ENCODE data around the gene BCORL1.

The BCORL1 gene

GRCh38 chrX:130094696-130095095 lies 112.3 kb downstream of the BCORL1 start:
- no peak for DNase-seq (ENCODE audit: low read depth in 2 of 2)

DNA sequence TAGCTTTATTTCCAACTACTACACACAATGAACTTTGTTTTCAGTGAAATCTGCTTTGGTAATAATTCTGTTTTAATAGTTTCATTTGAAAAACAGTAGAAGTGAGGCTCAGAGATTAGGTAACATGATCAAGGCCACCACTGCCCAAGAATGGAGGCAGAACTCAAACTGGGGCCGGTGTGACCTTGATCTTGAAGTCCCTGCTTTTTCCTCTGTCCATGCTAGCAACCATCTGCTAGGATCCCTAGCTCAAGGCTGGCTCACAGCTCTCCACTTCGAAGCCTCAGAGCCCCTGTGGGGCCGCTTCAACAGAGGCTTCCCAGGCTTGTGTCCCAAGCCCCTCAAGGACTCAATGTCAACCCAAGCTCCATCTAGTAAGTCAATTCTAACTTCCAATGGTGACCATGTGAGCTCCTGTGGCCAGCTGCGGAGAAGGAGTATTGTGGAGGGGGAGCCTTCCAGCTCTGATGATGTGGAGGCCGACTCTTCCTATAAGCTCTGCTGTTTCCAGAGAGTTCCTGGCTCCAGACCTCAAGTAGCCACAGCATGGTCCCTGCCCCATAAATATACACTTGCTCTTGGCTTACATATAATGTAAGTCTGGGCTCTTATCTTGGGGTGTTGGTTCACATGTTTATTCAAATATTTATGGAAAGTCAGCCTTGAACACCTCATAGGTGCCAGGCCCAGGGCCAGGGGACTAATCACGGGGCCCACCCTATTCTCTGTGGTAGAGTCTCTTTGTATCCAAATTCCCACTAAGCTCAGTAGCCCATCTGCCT lies 113.0 kb downstream of the BCORL1 start:
- DNase-seq (ENCODE audit: low read depth in 2 of 2), result no peak

DNA sequence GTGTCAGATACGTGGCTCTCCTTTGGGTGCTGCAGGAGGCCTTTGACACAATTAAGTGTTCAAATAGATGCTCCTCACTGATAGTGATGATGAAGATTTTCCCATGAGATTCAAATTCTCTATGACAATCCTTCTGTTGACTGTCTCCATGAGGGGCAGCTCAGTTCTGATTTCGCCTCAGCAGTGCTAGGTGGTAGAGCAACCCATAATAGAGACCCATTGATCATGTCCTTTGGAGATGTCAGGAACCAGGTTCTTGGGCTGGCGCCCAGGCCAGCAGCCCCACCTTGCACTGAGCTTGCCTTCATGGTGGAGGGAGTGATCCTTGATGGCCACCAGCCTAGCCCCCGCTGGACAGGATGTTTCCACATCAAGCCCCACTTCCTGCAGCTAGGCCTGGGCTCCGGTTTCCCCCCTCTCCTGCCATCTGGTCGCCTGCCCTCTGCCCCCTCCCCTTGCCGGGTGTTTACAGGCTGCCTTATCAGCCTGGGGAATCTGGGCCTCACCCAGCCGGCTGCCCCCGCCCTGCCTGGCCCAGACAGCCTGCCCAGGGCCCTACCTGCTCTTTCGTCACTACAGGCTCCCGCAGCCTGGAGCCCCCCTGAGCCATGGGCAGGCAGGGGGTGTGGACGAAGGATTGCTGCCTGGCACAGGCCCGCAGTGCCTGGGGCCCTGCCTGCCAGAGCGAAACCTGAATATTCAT lies 115.2 kb downstream of the BCORL1 start:
- no peak for DNase-seq (ENCODE audit: low read depth in 2 of 2)

DNA sequence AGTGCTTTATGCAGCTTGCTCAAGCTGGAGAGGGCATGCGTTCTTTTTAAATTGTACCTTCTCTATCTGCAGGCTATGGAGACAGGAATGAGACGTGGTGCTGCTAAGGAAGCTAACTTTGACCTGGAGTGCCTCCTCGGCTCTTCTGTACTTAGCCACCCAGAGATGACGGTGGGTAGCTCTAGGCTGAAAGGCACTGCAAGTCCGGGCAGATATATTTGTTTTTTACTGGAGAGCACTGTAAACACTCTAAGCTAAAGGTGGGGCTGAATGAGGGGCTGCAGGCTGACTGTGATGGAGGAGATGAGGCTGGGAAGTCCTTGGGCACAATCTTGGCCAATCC lies 115.7 kb downstream of the BCORL1 start:
- DNase-seq (ENCODE audit: low read depth in 2 of 2), result no peak

DNA sequence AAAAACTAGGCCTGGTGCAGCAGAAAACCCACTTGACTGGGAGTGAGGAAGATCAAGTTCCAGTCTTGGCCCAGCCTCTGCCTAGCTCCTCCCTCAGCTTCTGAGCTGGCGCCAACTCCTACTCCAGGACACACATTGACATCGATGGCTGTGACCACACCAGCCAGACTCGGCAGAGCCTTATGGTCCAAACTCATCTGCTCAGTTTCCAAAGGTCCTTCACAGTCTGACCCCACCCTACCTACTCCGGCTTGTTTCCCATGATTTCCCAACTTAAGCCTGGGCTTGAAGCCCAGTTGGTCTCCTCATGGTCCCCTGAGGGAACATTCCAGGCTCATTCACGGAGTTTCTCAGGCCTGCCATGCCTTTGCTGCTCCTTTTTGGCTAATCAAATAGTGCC lies 117.7 kb downstream of the BCORL1 start:
- no peak for DNase-seq (ENCODE audit: low read depth in 2 of 2)

- DNase-seq (ENCODE audit: low read depth in 2 of 2), result no peak
Measured at GRCh38 chrX:130103605-130104004, 121.2 kb downstream of the BCORL1 start.

DNA sequence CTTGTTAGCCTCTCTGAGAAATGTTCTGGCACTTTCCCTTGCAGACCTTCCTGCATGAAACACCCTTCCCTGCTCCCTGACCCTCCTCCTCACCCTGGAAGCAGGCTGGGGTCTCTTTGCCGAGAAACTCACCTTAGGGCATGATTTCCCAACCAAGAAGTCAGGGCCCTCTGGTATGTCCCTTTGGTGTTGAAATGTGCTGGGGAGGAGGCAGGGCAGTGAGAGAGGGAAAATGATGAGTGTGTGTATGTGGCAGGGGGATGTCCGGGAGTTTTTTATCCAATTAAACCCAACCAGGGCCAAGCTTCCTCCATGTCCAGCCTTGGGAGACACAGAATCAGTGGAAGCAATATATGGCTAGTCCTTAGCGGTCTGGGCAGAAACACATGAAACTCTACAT lies 122.8 kb downstream of the BCORL1 start:
- DNase-seq (ENCODE audit: low read depth in 2 of 2), result no peak

GRCh38 chrX:130106071-130106470 lies 123.6 kb downstream of the BCORL1 start:
- no peak for DNase-seq (ENCODE audit: low read depth in 2 of 2)
